Uterus (tissue), 2 donors: ENCODE data around the gene TFCP2L1.

Experiments used
- CTCF ChIP-seq, 4 experiments: fragments of 200-600 bp in 2 of 4; fragments of 450-650 bp in 2 of 4; sonication (generic) in 2 of 4; IDR thresholded peaks; one replicate each; pipeline ENCODE4 v1.5.1; 2016 to 2019; ENCODE audit warnings: antibody characterized with exemption in 4 of 4, mild to moderate bottlenecking in 2 of 4, moderate library complexity in 1 of 4
- POLR2A ChIP-seq, 2 donors: fragments of 450-650 bp; IDR thresholded peaks; one replicate each; pipeline ENCODE4 v1.6.1; 2016; ENCODE audit warnings: antibody characterized with exemption in 2 of 2, mild to moderate bottlenecking in 1 of 2, moderate library complexity in 1 of 2

GRCh38 chr2:121254748-121255147 lies 30.3 kb downstream of the TFCP2L1 start:
- TF ChIP-seq CTCF (IDR thresholded peaks at IDR 0.05): no peak
- no peak for TF ChIP-seq POLR2A (IDR thresholded peaks at IDR 0.05)
